Hematopoietic multipotent progenitor cell treated with erythropoietin and hydrocortisone succinate and interleukin-3 and kit ligand, for 4 days (in vitro differentiated cells): ENCODE data around the gene STAG3.
"Not testable (repeated sequence)": the region's sequence is repeated elsewhere in the genome, so short reads cannot be mapped to it uniquely, and the experiment has no call there.

Experiments used
- DNase-seq: peaks from one replicate; pipeline ENCODE4 v3.0.0-alpha.2; 2015

The STAG3 gene

DNA sequence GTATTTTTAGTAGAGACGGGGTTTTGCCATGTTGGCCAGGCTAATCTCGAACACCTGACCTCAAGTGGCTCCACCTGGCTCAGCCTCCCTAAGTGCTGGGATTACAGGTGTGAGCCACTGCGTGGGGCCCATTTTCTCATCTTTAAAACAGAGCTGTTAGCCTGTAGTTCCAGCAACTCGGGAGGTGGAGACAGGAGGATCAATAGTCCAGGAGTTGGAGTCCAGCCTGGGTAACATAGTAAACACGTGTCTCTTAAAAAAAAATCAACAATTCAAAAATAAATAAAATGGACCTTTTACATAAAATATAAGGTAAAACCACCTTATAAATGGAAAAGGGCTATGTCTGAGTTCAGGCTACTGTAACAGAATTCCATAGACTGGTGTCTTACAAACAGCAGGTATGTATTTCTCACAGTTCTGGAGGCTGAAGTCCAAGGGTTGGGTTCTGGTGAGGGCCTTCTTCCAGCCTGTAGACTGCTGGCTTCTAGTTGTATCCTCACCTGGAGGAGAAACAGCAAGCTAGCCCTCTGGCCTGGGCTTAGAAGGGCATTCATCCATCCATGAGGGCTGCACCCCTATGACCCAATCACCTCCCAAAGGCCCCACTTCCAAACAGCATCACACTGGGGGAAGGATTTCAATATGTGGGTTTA, 35.0 kb downstream of the STAG3 start:
- DNase-seq, result no peak

GRCh38 chr7:100213672-100214071, 36.0 kb downstream of the STAG3 start:
- no peak for DNase-seq

- not testable (repeated sequence) for DNase-seq
Measured at GRCh38 chr7:100214356-100214755, 36.6 kb downstream of the STAG3 start.

- DNase-seq, result no peak
Measured at GRCh38 chr7:100215895-100216294, 38.2 kb downstream of the STAG3 start.

GRCh38 chr7:100217934-100218333, 40.2 kb downstream of the STAG3 start:
- DNase-seq, result peak; percentile 69

GRCh38 chr7:100219271-100219737, 41.6 kb downstream of the STAG3 start:
- DNase-seq, result no peak

GRCh38 chr7:100219801-100220585, 42.3 kb downstream of the STAG3 start, which contains the start of gene PVRIG:
TSS of gene PVRIG (plus strand) at chr7:100219949. CDS start at chr7:100219971, 22 bp downstream.
- DNase-seq, result not testable (repeated sequence)

DNA sequence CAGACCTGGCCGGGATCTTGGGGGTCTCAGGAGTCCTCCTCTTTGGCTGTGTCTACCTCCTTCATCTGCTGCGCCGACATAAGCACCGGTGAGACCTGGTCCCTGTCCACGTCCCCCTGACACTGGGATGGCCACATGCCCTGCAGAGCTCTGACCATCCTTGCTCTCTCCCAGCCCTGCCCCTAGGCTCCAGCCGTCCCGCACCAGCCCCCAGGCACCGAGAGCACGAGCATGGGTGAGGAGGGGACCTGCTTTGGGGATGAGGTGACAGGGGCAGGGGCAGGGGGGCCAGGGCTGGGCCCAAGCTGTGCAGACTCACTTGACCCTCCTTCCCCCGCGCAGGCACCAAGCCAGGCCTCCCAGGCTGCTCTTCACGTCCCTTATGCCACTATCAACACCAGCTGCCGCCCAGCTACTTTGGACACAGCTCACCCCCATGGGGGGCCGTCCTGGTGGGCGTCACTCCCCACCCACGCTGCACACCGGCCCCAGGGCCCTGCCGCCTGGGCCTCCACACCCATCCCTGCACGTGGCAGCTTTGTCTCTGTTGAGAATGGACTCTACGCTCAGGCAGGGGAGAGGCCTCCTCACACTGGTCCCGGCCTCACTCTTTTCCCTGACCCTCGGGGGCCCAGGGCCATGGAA, 43.0 kb downstream of the STAG3 start:
- DNase-seq, result no peak

DNA sequence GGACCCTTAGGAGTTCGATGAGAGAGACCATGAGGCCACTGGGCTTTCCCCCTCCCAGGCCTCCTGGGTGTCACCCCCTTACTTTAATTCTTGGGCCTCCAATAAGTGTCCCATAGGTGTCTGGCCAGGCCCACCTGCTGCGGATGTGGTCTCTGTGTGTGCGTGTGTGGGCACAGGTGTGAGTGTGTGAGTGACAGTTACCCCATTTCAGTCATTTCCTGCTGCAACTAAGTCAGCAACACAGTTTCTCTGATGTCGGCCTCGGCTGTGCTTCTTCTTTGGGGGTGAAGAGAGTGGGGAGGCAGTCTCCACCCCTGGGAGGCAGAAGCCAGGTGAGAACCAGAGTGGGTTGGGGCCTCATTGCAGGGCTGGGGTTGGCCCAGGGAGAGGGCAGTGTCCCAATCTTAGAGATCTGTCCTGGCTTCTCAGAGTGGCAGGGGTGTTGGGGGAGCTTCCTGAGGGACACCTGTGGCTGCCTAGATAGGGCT, 43.6 kb downstream of the STAG3 start:
- DNase-seq, result no peak

DNA sequence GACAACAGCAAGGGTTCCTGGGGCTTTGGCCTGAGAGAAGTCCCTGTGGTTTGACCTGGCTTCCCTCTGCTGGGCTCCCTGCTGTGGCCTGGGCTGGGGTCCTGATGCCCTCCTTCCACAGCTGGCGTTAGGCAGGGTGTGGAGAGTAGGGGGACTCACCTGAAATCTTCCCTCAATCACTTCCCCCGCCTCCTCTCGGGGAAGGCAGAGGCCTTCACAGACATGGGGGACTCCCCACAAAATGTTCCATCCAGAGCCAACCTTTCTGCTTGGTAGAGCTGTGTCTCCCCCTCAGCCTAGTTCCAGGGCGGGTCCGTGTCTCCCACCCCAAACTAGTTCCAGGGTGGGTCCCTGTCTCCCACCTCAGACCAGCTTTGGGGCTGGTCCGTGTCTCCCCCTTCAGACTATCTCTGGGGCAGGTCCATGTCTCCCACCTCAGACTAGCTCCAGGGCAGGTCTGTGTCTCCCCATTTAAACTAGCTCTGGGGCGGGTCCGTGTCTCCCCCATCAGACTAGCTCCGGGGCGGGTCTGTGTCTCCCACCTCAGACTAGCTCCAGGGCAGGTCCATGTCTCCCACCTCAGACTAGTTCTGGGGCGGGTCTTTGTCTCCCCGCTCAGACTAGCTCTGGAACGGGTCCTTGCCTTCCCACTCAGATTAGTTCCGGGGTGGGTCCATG, 44.2 kb downstream of the STAG3 start:
- no peak for DNase-seq

DNA sequence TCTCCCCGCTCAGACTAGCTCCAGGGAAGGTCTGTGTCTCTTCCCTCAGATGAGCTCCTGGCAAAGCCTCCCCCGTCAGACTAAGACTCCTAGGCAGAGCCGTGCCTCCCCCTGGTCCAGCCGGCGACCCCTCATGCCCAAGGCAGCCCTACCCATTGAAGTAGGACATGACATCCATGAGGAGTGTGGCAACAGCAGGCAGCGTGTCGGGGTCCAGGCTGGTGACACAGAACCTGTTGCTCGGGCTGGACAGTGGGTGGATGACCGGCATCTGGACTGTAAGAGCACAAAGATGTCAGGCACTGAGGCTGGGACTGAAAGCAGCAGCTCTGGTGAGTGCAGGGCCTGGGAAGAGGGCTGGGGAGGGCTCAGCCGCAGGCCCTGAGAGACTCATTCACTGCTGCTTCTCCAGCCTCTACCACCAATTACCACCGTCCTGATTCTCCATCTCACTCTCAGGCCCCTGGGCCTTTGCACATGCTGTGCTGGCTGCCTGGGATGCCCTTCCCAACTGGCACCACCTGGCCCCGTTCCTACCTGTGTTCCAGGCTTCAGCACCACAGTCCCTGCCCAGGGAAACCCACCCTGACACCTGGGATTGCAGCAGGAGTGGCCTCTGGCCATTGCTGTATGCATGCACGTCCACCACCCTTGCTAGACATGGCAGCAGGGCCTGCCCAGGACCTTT, 44.9 kb downstream of the STAG3 start:
- no peak for DNase-seq

- not testable (repeated sequence) for DNase-seq
Measured at GRCh38 chr7:100223376-100223927, 45.7 kb downstream of the STAG3 start.

GRCh38 chr7:100224891-100225290, 47.2 kb downstream of the STAG3 start:
- DNase-seq, result not testable (repeated sequence)

GRCh38 chr7:100234660-100235317, 57.1 kb downstream of the STAG3 start:
- not testable (repeated sequence) for DNase-seq

- not testable (repeated sequence) for DNase-seq
Measured at GRCh38 chr7:100239975-100240374, 62.3 kb downstream of the STAG3 start.

GRCh38 chr7:100243385-100243784, 65.7 kb downstream of the STAG3 start:
- peak; percentile 96 for DNase-seq

- DNase-seq, result not testable (repeated sequence)
Measured at GRCh38 chr7:100244988-100245605, 67.4 kb downstream of the STAG3 start.

GRCh38 chr7:100246121-100246864, 68.6 kb downstream of the STAG3 start:
- not testable (repeated sequence) for DNase-seq

- not testable (repeated sequence) for DNase-seq
Measured at GRCh38 chr7:100246865-100247137, 69.1 kb downstream of the STAG3 start.

GRCh38 chr7:100247152-100247757, 69.5 kb downstream of the STAG3 start:
- DNase-seq, result peak; percentile 70
